ENCODE measurements around the gene RASSF9. TPM values are rescaled to one million over a fixed set of nuclear protein-coding genes. Genes with fewer than 3 reads are reported as not detected.

Gene RASSF9
- total RNA-seq, 1 donor from 2014 or later = not detected

DNA sequence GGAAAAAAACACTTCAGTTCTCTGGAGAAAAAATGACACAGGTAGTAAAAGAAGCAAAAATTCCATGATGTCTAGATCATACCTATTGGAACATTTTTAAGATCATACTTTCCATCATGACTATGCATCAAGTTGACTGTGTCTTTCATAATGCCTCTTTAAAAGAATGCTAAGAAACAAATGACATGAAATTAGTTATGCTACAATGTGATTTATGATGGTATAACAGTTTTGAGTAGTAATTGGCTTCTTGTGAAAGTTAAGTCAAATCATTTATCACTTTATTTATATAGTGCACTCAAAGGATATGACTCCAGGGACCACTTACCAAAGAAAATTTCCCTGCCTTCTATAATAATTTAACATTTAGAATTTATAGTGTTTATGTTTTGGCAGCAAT lies 28.5 kb downstream of the RASSF9 start:
- no peaks in the 10 kb centered on the region for H3K27me3 ChIP-seq
- no peaks in the 10 kb centered on the region for H3K9me3 Mint-ChIP-seq
- H3K4me2 ChIP-seq = no peak overlapping the region
- H4K20me1 ChIP-seq (ENCODE audit: low read depth) = no peaks in the 10 kb centered on the region
- no peaks in the 10 kb centered on the region for H3K36me3 ChIP-seq
- H3K27ac ChIP-seq = no peak overlapping the region
- no peak overlapping the region for H3K9ac ChIP-seq
- no peaks in the 10 kb centered on the region for H3K4me1 Mint-ChIP-seq
- H3F3A ChIP-seq (ENCODE audit: low read depth) = no peaks in the 10 kb centered on the region
- no peaks in the 10 kb centered on the region for H3K4me1 ChIP-seq
- H3K79me2 ChIP-seq (ENCODE audit: low read depth) = no peaks in the 10 kb centered on the region
- no peaks in the 10 kb centered on the region for H3K9me3 ChIP-seq (ENCODE audit: low read depth)
- no peak overlapping the region for H3K4me3 Mint-ChIP-seq
- no peaks in the 10 kb centered on the region for H3K27me3 Mint-ChIP-seq (ENCODE audit: insufficient read depth, low read depth)
- DNase-seq (ENCODE audit: low spot score) = no peak
- TF ChIP-seq EZH2phosphoT487 (IDR thresholded peaks at IDR 0.05) (no peak), EZH2 (IDR thresholded peaks at IDR 0.05) (no peak)
- TF ChIP-seq, protein P1, sequence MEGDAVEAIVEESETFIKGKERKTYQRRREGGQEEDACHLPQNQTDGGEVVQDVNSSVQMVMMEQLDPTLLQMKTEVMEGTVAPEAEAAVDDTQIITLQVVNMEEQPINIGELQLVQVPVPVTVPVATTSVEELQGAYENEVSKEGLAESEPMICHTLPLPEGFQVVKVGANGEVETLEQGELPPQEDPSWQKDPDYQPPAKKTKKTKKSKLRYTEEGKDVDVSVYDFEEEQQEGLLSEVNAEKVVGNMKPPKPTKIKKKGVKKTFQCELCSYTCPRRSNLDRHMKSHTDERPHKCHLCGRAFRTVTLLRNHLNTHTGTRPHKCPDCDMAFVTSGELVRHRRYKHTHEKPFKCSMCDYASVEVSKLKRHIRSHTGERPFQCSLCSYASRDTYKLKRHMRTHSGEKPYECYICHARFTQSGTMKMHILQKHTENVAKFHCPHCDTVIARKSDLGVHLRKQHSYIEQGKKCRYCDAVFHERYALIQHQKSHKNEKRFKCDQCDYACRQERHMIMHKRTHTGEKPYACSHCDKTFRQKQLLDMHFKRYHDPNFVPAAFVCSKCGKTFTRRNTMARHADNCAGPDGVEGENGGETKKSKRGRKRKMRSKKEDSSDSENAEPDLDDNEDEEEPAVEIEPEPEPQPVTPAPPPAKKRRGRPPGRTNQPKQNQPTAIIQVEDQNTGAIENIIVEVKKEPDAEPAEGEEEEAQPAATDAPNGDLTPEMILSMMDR (IDR thresholded peaks at IDR 0.05) = no peak
- no peak overlapping the region for H3K27ac Mint-ChIP-seq
- H3K4me3 ChIP-seq = no peak overlapping the region
- no peak overlapping the region for H2AFZ ChIP-seq (replicated peaks)
- no peaks in the 10 kb centered on the region for H3K36me3 Mint-ChIP-seq

GRCh38 chr12:85805654-85806053 lies 30.6 kb downstream of the RASSF9 start:
- no peak overlapping the region for H3K27ac ChIP-seq
- Mint-ChIP-seq H3K4me1 (no peaks in the 10 kb centered on the region), H3K27me3 (ENCODE audit: insufficient read depth, low read depth) (no peaks in the 10 kb centered on the region), H3K27ac (no peak overlapping the region), H3K4me3 (no peak overlapping the region), H3K36me3 (no peaks in the 10 kb centered on the region), H3K9me3 (no peaks in the 10 kb centered on the region)
- no peak for DNase-seq (ENCODE audit: low spot score)
- no peaks in the 10 kb centered on the region for H3K4me1 ChIP-seq
- no peaks in the 10 kb centered on the region for H3K9me3 ChIP-seq (ENCODE audit: low read depth)
- peak overlapping the region; percentile 64 for H2AFZ ChIP-seq (replicated peaks)
- H3K9ac ChIP-seq = no peak overlapping the region
- H3K4me3 ChIP-seq = no peak overlapping the region
- H3K4me2 ChIP-seq = no peak overlapping the region
- no peaks in the 10 kb centered on the region for H3K79me2 ChIP-seq (ENCODE audit: low read depth)
- no peaks in the 10 kb centered on the region for H3F3A ChIP-seq (ENCODE audit: low read depth)
- H3K36me3 ChIP-seq = no peaks in the 10 kb centered on the region
- H3K27me3 ChIP-seq = no peaks in the 10 kb centered on the region
- no peaks in the 10 kb centered on the region for H4K20me1 ChIP-seq (ENCODE audit: low read depth)
- no peak for TF ChIP-seq EZH2 (IDR thresholded peaks at IDR 0.05)
- TF ChIP-seq, protein P1 (IDR thresholded peaks at IDR 0.05) = no peak
- TF ChIP-seq EZH2phosphoT487 (IDR thresholded peaks at IDR 0.05) = no peak

GRCh38 chr12:85804663-85805062 lies 31.5 kb downstream of the RASSF9 start:
- H3K9me3 Mint-ChIP-seq = no peaks in the 10 kb centered on the region
- no peaks in the 10 kb centered on the region for H3K4me1 ChIP-seq
- H3K4me2 ChIP-seq = no peak overlapping the region
- no peak for TF ChIP-seq EZH2phosphoT487 (IDR thresholded peaks at IDR 0.05)
- no peak for TF ChIP-seq EZH2 (IDR thresholded peaks at IDR 0.05)
- TF ChIP-seq, protein P1 (IDR thresholded peaks at IDR 0.05) = no peak
- no peak overlapping the region for H3K4me3 Mint-ChIP-seq
- no peak overlapping the region for H3K27ac Mint-ChIP-seq
- H3K9ac ChIP-seq = no peak overlapping the region
- H3K27me3 ChIP-seq = no peaks in the 10 kb centered on the region
- no peak for DNase-seq (ENCODE audit: low spot score)
- no peaks in the 10 kb centered on the region for H3K79me2 ChIP-seq (ENCODE audit: low read depth)
- no peak overlapping the region for H2AFZ ChIP-seq (replicated peaks)
- H3K36me3 Mint-ChIP-seq = no peaks in the 10 kb centered on the region
- no peaks in the 10 kb centered on the region for H3F3A ChIP-seq (ENCODE audit: low read depth)
- no peaks in the 10 kb centered on the region for H4K20me1 ChIP-seq (ENCODE audit: low read depth)
- H3K27ac ChIP-seq = no peak overlapping the region
- H3K4me1 Mint-ChIP-seq = no peaks in the 10 kb centered on the region
- H3K4me3 ChIP-seq = no peak overlapping the region
- H3K9me3 ChIP-seq (ENCODE audit: low read depth) = no peaks in the 10 kb centered on the region
- no peaks in the 10 kb centered on the region for H3K27me3 Mint-ChIP-seq (ENCODE audit: insufficient read depth, low read depth)
- H3K36me3 ChIP-seq = no peaks in the 10 kb centered on the region
